Stimulated activated memory B cell treated with anti-CD40 and anti-IgM and Interleukin-4, amounts not matched to agents 10 μg/mL and 1 μg/mL and 100 μg/mL, for 72 hours (primary cell): ENCODE data around the gene CDRT15.
"Not testable (repeated sequence)": the region's sequence is repeated elsewhere in the genome, so short reads cannot be mapped to it uniquely, and the experiment has no call there.

ENCODE experiments used
- ATAC-seq: fragments of 150-1000 bp; cut with Tn5 transposase; 2 replicates; pipeline ENCODE4 v1.10.0; 2021
- H3K27ac Mint-ChIP-seq: one replicate; pipeline ENCODE4 v1.8.0; 2022; ENCODE audit warnings: mild to moderate bottlenecking, mixed read lengths
- H3K27me3 Mint-ChIP-seq: one replicate; pipeline ENCODE4 v1.8.0; 2022; ENCODE audit warnings: mixed read lengths
- H3K36me3 Mint-ChIP-seq: one replicate; pipeline ENCODE4 v1.8.0; 2022; ENCODE audit warnings: mixed read lengths
- H3K4me1 Mint-ChIP-seq: one replicate; pipeline ENCODE4 v1.8.0; 2022; ENCODE audit warnings: mixed read lengths
- H3K4me3 Mint-ChIP-seq: one replicate; pipeline ENCODE4 v1.8.0; 2022; ENCODE audit warnings: mild to moderate bottlenecking, moderate library complexity, mixed read lengths
- H3K9me3 Mint-ChIP-seq: one replicate; pipeline ENCODE4 v1.8.0; 2022; ENCODE audit warnings: mixed read lengths

CDRT15 gene

GRCh38 chr17:14201021-14201987 is 35.4 kb downstream of the CDRT15 start:
- H3K27me3 Mint-ChIP-seq: no peaks in the 10 kb centered on the region
- H3K36me3 Mint-ChIP-seq: peaks cover 72% of the 10 kb centered on the region
- no peak for ATAC-seq
- H3K4me1 Mint-ChIP-seq: peaks cover 5% of the 10 kb centered on the region
- H3K4me3 Mint-ChIP-seq: no peak overlapping the region
- H3K9me3 Mint-ChIP-seq: no peaks in the 10 kb centered on the region
- H3K27ac Mint-ChIP-seq: no peak overlapping the region

- Mint-ChIP-seq H3K27ac (no peak overlapping the region), H3K4me1 (peaks cover 9% of the 10 kb centered on the region), H3K36me3 (peaks cover 70% of the 10 kb centered on the region), H3K9me3 (no peaks in the 10 kb centered on the region), H3K4me3 (no peak overlapping the region), H3K27me3 (no peaks in the 10 kb centered on the region)
- no peak for ATAC-seq
Measured at GRCh38 chr17:14200354-14200753, 36.3 kb downstream of the CDRT15 start.

- Mint-ChIP-seq H3K27ac (no peak overlapping the region), H3K36me3 (peaks cover 64% of the 10 kb centered on the region), H3K9me3 (no peaks in the 10 kb centered on the region), H3K4me3 (no peak overlapping the region), H3K4me1 (peaks cover 9% of the 10 kb centered on the region), H3K27me3 (no peaks in the 10 kb centered on the region)
- no peak for ATAC-seq
Measured at GRCh38 chr17:14199601-14200000, 37.1 kb downstream of the CDRT15 start.

GRCh38 chr17:14198575-14198974 is 38.1 kb downstream of the CDRT15 start:
- Mint-ChIP-seq H3K4me1 (peaks cover 9% of the 10 kb centered on the region), H3K27ac (no peak overlapping the region)

GRCh38 chr17:14198013-14198412 is 38.6 kb downstream of the CDRT15 start:
- Mint-ChIP-seq H3K36me3 (peaks cover 60% of the 10 kb centered on the region), H3K4me1 (peaks cover 9% of the 10 kb centered on the region), H3K27me3 (no peaks in the 10 kb centered on the region), H3K9me3 (no peaks in the 10 kb centered on the region), H3K4me3 (no peak overlapping the region), H3K27ac (no peak overlapping the region)
- no peak for ATAC-seq

More at GRCh38 chr17:14198575-14198974, 38.1 kb downstream of the CDRT15 start:
- no peak for ATAC-seq
- H3K9me3 Mint-ChIP-seq: no peaks in the 10 kb centered on the region
- H3K36me3 Mint-ChIP-seq: peaks cover 61% of the 10 kb centered on the region
- no peaks in the 10 kb centered on the region for H3K27me3 Mint-ChIP-seq
- H3K4me3 Mint-ChIP-seq: no peak overlapping the region

GRCh38 chr17:14197586-14197985 is 39.1 kb downstream of the CDRT15 start:
- Mint-ChIP-seq H3K36me3 (peaks cover 56% of the 10 kb centered on the region), H3K27me3 (no peaks in the 10 kb centered on the region), H3K4me1 (peaks cover 9% of the 10 kb centered on the region), H3K9me3 (no peaks in the 10 kb centered on the region), H3K4me3 (no peak overlapping the region), H3K27ac (no peak overlapping the region)
- no peak for ATAC-seq

- no peak for ATAC-seq
- H3K9me3 Mint-ChIP-seq: no peaks in the 10 kb centered on the region
- no peak overlapping the region for H3K27ac Mint-ChIP-seq
- no peaks in the 10 kb centered on the region for H3K27me3 Mint-ChIP-seq
- peaks cover 13% of the 10 kb centered on the region for H3K4me1 Mint-ChIP-seq
- H3K4me3 Mint-ChIP-seq: no peak overlapping the region
- H3K36me3 Mint-ChIP-seq: peaks cover 55% of the 10 kb centered on the region
Measured at GRCh38 chr17:14197057-14197456, 39.6 kb downstream of the CDRT15 start.

GRCh38 chr17:14196377-14196997 is 40.2 kb downstream of the CDRT15 start:
- Mint-ChIP-seq H3K4me1 (peaks cover 17% of the 10 kb centered on the region), H3K4me3 (no peak overlapping the region), H3K27me3 (no peaks in the 10 kb centered on the region), H3K9me3 (no peaks in the 10 kb centered on the region), H3K36me3 (peaks cover 52% of the 10 kb centered on the region), H3K27ac (no peak overlapping the region)
- ATAC-seq: no peak

- not testable (repeated sequence) for H3K27ac Mint-ChIP-seq, H3K27me3 Mint-ChIP-seq, H3K9me3 Mint-ChIP-seq, H3K4me3 Mint-ChIP-seq
- peak; percentile 39 for ATAC-seq
- Mint-ChIP-seq H3K36me3 (peaks cover 34% of the 10 kb centered on the region), H3K4me1 (peaks cover 29% of the 10 kb centered on the region)
Measured at GRCh38 chr17:14192636-14193344, 43.9 kb downstream of the CDRT15 start.

GRCh38 chr17:14192039-14192438 is 44.6 kb downstream of the CDRT15 start:
- not testable (repeated sequence) for H3K27ac Mint-ChIP-seq, H3K9me3 Mint-ChIP-seq, H3K27me3 Mint-ChIP-seq, H3K4me3 Mint-ChIP-seq, ATAC-seq
- Mint-ChIP-seq H3K36me3 (peaks cover 34% of the 10 kb centered on the region), H3K4me1 (peaks cover 29% of the 10 kb centered on the region)

GRCh38 chr17:14191469-14191868 is 45.2 kb downstream of the CDRT15 start:
- not testable (repeated sequence) for ATAC-seq, H3K27ac Mint-ChIP-seq, H3K4me3 Mint-ChIP-seq, H3K9me3 Mint-ChIP-seq, H3K27me3 Mint-ChIP-seq
- H3K36me3 Mint-ChIP-seq: peaks cover 29% of the 10 kb centered on the region
- H3K4me1 Mint-ChIP-seq: peaks cover 25% of the 10 kb centered on the region

GRCh38 chr17:14190774-14191173 is 45.9 kb downstream of the CDRT15 start:
- H3K4me3 Mint-ChIP-seq, H3K9me3 Mint-ChIP-seq, H3K27me3 Mint-ChIP-seq, H3K27ac Mint-ChIP-seq: not testable (repeated sequence)
- peak; percentile 24 for ATAC-seq
- Mint-ChIP-seq H3K4me1 (peaks cover 20% of the 10 kb centered on the region), H3K36me3 (peaks cover 22% of the 10 kb centered on the region)

GRCh38 chr17:14186443-14186842 is 50.2 kb downstream of the CDRT15 start:
- H3K27me3 Mint-ChIP-seq, ATAC-seq, H3K9me3 Mint-ChIP-seq, H3K4me3 Mint-ChIP-seq, H3K27ac Mint-ChIP-seq: not testable (repeated sequence)
- H3K4me1 Mint-ChIP-seq: peaks cover 12% of the 10 kb centered on the region
- peaks cover 16% of the 10 kb centered on the region for H3K36me3 Mint-ChIP-seq
